HK-2 (cell line): Measurements from ENCODE around the gene SPDEF.

ENCODE experiments used
- DNase-seq: peaks from one replicate; pipeline ENCODE4 v3.0.0-alpha.2; 2018; ENCODE audit not compliant: unreplicated experiment

The SPDEF gene

DNA sequence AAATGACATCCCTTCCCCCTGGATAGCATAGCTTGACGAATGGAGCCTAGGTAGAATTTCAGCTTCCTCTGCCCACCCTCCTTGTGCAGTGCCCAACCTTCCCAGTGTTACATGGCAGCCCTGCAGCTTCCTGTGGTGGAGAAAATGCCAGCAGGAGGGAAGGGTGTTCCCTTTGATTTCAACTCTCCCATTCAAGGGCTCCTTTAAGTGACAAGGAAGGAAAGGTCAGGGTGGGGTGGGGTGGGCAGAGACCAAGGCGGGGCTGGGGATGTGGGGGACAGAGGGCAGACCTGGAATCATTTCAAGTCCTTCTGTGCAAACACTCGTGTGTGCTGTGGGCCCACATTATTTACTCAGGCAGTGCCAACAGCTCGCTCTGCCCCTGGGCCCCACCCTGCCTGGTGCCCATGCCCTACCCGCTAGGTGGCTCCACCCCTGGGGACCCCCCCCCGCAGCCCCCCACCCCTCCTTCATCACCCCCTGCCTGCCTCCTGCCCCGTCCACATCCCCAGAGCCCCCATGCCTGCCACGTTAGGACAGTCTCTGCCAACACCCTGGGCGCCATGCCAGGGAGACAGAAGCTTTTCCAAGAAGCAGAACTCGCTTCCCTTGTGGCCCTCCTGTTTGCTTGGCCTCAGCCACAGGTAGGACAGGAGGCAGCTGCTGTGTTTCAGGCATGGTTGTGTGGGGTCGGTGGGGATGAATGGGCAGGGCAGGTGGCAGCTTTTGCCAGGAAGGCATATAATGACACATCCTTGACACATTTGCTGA, 9.4 kb downstream of the SPDEF start:
- DNase-seq = no peak

DNA sequence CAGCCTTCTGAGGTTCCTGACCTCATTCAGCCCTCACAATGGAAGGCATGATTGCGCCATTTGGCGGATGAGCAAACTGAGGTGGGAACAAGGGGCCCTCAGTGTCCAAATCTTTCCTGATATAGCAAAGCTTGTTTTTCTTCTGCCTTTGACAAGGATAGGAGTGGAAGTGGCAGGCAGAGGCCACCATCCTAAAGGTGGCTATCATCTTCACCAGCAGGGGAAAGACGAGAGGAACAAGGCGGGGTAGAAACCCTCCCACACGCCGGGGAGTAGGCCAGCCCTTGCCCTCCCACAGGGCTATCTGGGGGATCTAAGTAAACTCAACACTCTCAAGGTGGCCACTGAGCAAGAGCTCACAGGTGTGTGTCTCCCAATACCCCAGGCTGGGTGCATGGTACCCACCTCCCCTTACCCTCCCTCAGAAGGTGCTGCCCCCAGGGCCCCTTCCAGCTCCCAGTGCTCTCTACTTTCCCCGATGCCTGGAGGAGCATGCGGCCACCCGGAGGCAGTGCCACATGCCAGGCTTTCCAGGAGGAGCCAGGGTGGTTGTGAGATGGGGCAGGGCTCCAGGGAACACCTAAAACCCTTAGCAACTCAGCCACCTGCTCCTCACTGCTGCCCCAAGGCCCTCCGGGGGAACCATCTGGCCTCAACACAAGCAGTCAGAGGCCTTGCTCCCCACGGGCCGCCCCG, 11.2 kb downstream of the SPDEF start:
- DNase-seq = no peak

DNA sequence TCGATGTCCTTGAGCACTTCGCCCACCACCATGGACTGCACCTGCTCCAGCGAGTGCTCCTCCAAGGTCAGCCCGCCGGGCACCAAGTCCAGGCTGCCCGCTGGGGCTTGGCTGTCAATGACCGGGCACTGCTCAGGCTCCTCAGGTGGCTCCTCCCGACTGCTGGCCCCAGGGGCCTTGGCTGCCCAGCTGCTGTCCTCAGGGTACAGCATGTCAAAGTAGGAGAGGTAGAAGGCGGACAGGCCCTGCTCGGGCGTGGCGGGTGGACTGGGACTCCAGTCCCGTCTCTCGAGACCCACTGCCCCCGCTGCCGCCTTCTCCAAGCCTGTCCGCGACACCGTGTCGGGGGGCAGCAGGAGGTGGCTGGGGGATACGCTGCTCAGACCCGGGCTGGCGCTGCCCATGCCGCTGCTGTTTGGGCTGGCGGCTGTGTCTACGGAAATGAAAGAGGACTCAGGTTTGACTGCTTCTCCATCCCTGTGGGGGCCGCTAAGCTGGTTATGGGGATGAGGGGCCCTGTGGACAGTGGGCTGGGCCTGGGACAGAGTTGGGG, 12.0 kb downstream of the SPDEF start:
- DNase-seq = no peak

GRCh38 chr6:34543421-34543820, 12.7 kb downstream of the SPDEF start:
- no peak for DNase-seq

DNA sequence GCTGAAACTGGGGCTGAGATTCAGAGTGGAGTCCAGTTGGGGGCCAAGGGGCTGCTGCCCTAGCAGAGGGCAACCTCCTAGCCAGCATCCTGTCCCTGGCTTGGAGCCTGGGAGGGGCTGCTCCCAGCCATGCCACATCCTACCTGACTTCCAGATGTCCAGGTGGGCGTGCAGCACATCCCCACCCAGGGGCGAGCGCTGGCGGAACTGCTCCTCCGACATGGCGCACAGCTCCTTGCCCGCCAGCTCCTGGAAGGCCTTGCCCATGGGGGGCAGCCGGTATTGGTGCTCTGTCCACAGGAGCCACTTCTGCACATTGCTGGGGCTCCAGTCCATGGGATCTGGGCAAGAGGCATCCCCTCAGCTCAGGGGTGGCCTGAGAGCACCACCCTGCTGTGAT, 15.3 kb downstream of the SPDEF start:
- no peak for DNase-seq

DNA sequence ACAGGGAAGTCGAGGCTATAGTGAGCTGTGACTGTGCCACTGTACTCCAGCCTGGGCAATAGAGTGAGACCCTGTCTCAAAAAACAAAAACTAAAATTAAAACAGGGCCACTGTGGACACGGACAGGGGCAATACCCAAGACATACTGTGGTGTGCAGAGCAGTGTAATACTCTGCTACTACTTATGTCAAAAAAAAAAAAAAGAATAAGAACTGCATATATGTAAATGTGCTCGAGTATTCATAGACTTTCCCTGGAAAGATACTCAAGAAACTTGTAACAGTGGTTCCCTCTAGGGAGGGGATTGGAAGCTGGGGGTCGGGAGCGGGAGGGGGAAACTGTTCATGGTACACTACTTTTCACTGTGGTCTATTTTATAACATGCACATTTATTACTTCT, 15.9 kb downstream of the SPDEF start:
- DNase-seq = no peak

DNA sequence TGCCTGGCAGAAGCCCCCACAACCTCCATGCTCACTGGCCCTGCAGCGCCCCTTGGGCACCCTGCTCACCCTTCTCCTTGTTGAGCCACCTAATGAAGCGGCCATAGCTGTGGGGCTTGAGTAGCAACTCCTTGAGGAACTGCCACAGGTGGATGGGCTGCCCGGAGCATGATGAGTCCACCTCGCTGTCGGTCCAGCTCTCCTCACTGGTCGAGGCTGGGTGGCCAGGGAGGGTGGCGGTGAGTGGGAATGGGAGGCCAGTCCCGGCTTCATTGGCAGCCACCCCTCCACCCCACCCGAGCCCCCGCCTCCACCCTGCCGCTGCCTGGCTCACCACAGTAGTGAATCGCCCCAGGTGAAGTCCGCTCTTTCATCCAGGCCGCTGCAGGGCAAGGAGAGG, 16.9 kb downstream of the SPDEF start:
- no peak for DNase-seq

- no peak for DNase-seq
These were observed 17.5 kb downstream of the SPDEF start for GRCh38 chr6:34538581-34538980.

DNA sequence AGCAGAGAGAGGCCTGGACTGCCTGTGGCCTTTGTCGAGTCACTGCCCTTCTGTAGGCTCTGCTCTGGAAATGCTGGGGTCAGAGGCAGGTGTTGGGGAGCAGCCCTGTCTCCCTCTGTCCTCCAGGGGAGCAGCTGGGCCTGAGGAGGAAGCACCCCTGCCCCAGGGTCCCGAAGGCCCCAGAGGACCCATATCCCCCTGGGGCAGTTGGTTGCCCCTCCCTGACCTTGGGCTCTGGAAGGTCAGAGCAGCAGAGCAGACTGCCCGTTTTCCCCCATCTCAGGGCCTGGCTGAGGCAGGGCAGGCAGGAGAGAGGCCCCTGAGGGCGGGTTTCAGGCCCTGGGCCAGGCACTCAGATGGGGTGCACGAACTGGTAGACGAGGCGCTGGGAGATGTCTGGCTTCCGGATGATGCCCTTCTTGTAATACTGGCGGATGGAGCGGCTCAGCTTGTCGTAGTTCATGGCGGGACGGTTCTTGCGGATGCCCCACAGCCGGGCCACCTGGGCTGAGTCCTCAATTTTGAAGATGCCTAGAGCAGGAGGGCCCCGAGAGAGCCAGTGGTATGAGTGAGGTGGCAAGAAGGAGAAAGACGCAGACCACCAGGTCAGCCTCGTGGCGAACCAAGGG, 18.1 kb downstream of the SPDEF start:
- DNase-seq = no peak

GRCh38 chr6:34536959-34537848, 18.9 kb downstream of the SPDEF start:
- DNase-seq = no peak

- DNase-seq = no peak
These were observed 19.7 kb downstream of the SPDEF start for GRCh38 chr6:34536251-34536958.

DNA sequence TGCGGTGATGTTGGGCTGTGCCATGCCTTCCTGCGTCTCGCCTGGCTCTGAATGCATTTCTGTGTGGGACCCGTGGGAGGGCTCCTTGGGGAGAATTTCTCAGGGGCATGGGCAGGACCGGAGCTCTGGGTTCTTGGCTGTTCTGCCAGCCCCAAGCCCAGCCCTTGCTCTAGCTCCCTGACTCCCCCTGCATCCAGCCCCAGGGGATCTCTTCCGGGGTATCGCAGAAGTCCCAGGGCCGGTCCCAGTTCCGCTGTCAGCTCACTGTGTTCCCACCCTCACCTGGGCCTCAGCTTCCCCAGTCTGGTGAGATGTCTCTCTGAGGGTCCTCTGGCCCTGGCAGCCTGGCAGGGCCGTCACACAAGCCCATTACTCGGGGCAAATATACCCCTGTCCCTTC, 20.5 kb downstream of the SPDEF start:
- DNase-seq = no peak

GRCh38 chr6:34535199-34535598, 20.9 kb downstream of the SPDEF start:
- no peak for DNase-seq

DNA sequence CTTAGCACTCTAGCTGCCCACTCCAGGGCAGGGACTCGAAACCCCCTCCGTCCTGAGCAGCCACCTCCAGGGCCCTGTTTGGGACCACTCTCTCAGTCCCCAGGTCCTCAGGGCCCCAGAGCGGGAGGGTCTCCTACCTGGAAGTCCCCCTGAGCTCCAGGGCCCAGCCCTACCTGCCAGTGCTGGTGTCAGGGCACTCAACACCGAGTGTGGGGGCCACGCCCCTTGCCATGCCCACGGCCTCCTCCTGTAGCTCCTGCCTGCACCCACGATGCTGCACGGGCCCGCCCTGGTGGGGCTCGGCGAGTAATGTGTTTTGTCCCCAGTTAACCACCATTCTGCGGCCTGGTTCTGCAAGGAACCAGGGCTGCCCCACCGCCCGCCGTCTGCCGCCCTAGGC, 21.5 kb downstream of the SPDEF start:
- DNase-seq = no peak

DNA sequence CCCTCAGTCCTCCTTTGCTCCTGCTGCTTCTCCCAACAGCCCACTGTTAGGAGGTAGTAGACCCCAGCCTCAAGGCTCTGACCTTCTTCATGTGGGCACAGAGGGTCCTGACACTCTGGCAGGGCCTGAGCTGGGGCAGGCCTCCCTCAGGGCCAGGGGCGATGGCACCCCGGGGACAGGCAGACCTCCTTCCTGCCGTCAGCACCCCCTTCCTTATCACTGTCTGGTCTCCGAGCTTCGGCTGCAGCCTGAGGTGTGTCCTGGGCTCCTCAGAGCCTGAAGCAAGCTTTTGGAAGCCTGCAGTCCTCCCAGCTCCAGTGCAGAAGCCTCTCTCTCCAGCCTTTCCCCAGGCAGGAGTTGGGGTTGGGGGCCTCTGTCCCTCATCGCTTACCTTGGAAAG, 22.0 kb downstream of the SPDEF start:
- DNase-seq = no peak

- no peak for DNase-seq
These were observed 23.9 kb downstream of the SPDEF start for GRCh38 chr6:34532230-34532629.

DNA sequence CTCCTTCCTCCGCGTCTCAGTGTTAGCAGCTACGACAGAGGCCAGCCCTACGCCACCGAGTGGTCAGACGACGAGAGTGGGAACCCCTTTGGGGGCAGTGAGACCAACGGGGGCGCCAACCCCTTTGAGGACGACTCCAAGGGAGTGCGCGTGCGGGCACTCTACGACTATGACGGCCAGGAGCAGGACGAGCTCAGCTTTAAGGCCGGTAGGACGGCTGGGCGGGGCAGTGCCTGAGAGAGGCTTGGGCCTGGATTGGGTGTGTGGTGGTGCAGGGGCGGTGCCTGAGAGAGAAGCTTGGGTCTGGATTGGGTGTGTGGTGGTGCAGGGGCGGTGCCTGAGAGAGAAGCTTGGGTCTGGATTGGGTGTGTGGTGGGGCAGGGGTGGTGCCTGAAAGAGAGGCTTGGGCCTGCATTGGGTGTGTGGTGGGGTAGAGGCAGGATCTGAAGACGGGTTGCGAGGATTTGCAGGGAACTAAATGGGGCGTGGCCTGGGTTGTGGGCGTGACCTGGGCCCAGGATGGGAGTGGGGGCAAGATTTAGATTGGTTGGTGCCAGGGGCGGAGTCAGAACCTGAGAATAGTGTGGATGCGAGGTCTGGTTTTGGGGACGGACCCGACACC, 24.4 kb downstream of the SPDEF start:
- DNase-seq = no peak

DNA sequence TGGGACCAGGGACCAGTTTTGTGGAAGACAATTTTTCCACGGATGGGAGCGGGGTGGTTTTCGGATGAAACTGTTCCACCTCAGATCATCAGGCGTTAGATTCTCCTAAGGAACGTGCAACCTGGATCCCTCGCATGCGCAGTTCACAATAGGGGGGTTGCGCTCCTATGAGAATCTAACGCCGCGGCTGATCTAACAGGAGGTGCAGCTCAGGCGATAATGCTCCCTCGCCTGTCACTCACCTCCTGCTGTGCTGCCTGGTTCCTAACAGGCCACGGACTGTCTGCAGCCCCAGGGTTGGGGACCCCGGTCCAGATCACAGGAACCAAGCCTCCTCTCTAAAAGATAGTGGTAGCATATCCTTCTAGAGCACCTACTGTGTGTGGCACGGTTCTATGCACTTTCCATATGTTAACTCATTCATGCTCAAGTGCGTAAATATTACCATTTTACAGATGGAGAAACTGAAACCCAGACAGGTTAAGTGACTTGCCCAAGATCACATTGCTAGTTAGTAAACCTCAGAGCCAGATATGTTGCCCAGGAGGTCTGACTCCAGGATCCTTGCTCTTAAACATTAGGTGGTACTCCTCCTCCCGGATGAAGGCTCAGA, 25.3 kb downstream of the SPDEF start:
- no peak for DNase-seq

DNA sequence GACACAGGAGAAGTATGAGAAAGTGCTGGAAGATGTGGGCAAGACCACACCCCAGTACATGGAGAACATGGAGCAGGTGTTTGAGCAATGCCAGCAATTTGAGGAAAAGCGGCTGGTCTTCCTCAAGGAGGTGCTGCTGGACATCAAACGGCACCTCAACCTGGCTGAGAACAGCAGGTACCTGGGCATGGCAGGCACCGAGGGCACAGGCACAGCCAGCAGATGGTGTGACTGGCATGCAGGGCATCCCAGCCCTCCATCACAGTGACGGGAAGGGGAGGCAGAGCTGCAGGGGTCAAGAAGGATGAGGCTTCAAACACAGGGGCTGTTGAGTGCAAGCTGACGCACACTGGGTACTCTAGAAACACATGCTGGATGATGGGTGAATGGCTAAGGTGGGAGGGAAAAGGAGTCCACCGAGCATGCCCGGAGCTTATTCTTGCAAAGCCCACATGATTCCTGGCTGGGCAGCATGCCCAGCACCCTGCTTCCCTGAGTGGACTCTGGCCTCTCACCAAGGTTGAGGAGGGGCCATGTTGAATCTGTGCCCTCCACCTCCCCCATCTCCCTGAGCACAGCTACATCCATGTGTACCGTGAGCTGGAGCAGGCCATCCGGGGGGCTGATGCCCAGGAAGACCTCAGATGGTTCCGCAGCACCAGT, 26.3 kb downstream of the SPDEF start:
- DNase-seq = no peak
